OCI-LY7 (cell line): ENCODE results near the gene SRPK2. TPM values are rescaled to one million over a fixed set of nuclear protein-coding genes. Genes with fewer than 3 reads are reported as not detected.
"Not testable (repeated sequence)": the region's sequence is repeated elsewhere in the genome, so short reads cannot be mapped to it uniquely, and the experiment has no call there.

Source experiments
- BruUV-seq: library from RNA; stranded (reverse); fragments of 400-500 nt; replicated peaks from 2 replicates; lab custom pipeline; 2021; lab: Mats Ljungman, UMichigan
- CTCF ChIA-PET: fragments of 300-600 bp; sonication (Branson Sonifier 250); formaldehyde crosslinking; loops from one replicate; lab custom pipeline; 2022; ENCODE audit warnings: antibody characterized with exemption; ENCODE audit not compliant: unreplicated experiment; lab: Charles Lee
- POLR2A ChIA-PET: fragments of 300-600 bp; sonication (Branson Sonifier 250); formaldehyde crosslinking; loops from one replicate; lab custom pipeline; 2022; ENCODE audit warnings: antibody characterized with exemption; lab: Charles Lee
- DNase-seq: peaks from one replicate; pipeline ENCODE4 v3.0.0-alpha.2; 2015; ENCODE audit warnings: low spot score
- H2AFZ ChIP-seq: fragments of 200-600 bp; sonication (generic), shearing (Covaris generic); 2 replicates; pipeline ENCODE4 v1.6.1; 2014; ENCODE audit warnings: mild to moderate bottlenecking, antibody characterized with exemption, low read length, moderate library complexity
- H3K27ac ChIP-seq: fragments of 200-600 bp; sonication (generic); 2 replicates; pipeline ENCODE4 v1.5.1; 2014; ENCODE audit warnings: mixed run types, low read depth, mild to moderate bottlenecking, moderate library complexity, low read length, inconsistent platforms; ENCODE audit not compliant: poor library complexity, severe bottlenecking
- H3K36me3 ChIP-seq: fragments of 200-600 bp; sonication (generic); 2 replicates; pipeline ENCODE4 v1.6.1; 2014; ENCODE audit warnings: mild to moderate bottlenecking, antibody characterized with exemption, low read length, moderate library complexity, mixed read lengths; ENCODE audit not compliant: insufficient read depth
- H3K4me1 ChIP-seq: fragments of 200-600 bp; sonication (generic); 2 replicates; pipeline ENCODE4 v1.5.1; 2014; ENCODE audit warnings: mild to moderate bottlenecking, low read length; ENCODE audit not compliant: insufficient read depth, poor library complexity, severe bottlenecking
- H3K4me2 ChIP-seq: fragments of 200-600 bp; sonication (generic); 2 replicates; pipeline ENCODE4 v1.6.1; 2014; ENCODE audit warnings: mild to moderate bottlenecking, low read length
- H3K4me3 ChIP-seq: fragments of 200-600 bp; sonication (generic); 2 replicates; pipeline ENCODE4 v1.5.1; 2014; ENCODE audit warnings: mild to moderate bottlenecking, low read depth, low read length; ENCODE audit not compliant: poor library complexity, severe bottlenecking
- H3K79me2 ChIP-seq: fragments of 200-600 bp; sonication (generic); 2 replicates; pipeline ENCODE4 v1.6.1; 2016; ENCODE audit warnings: low read depth, mild to moderate bottlenecking, low read length, moderate library complexity, mixed read lengths; ENCODE audit not compliant: insufficient read depth
- H3K9me2 ChIP-seq: fragments of 200-600 bp; sonication (generic); 2 replicates; pipeline ENCODE4 v1.6.1; 2016; ENCODE audit warnings: mild to moderate bottlenecking, low read length, mixed read lengths; ENCODE audit not compliant: insufficient read depth
- H3K9me3 ChIP-seq: fragments of 200-600 bp; sonication (generic); 2 replicates; pipeline ENCODE4 v1.6.1; 2014; ENCODE audit warnings: mild to moderate bottlenecking, mixed run types, low read length, mixed read lengths
- H4K20me1 ChIP-seq: fragments of 200-600 bp; sonication (generic); 2 replicates; pipeline ENCODE4 v1.6.1; 2014; ENCODE audit warnings: mild to moderate bottlenecking, antibody characterized with exemption, low read length, moderate library complexity, mixed read lengths; ENCODE audit not compliant: insufficient read depth
- EZH2phosphoT487 ChIP-seq: fragments of 200-600 bp; sonication (generic); IDR thresholded peaks from 2 replicates; pipeline ENCODE4 v1.6.1; 2018; ENCODE audit warnings: low read depth, borderline replicate concordance, mild to moderate bottlenecking, mixed run types, antibody characterized with exemption, low read length, moderate library complexity, mixed read lengths
- intact Hi-C: fragments of 100-400 bp; cut with micrococcal nuclease; formaldehyde crosslinking; loops from one replicate; pipeline ENCODE4 v1.10.0; 2022; ENCODE audit not compliant: unreplicated experiment
- total RNA-seq, 2 experiments: library from RNA; depleted of rRNA in 1 of 2; stranded (reverse); fragments of >200 nt in 1 of 2; shearing (Covaris generic) in 1 of 2; gene quantifications; 2 replicates each; pipeline ENCODE4 v1.2.3, GENCODE V29; 2014 to 2022
- TF ChIP-seq, protein P1 (sequence below): fragments of 200-600 bp; sonication (generic); conservative IDR thresholded peaks from 2 replicates; pipeline ENCODE4 v1.5.1; 2014; ENCODE audit warnings: mild to moderate bottlenecking, antibody characterized with exemption, low read length, moderate library complexity, mixed read lengths

Gene SRPK2
- total RNA-seq, 2 experiments from 2014 or later: 22.1 to 26.8 TPM

- TF ChIP-seq, protein P1, sequence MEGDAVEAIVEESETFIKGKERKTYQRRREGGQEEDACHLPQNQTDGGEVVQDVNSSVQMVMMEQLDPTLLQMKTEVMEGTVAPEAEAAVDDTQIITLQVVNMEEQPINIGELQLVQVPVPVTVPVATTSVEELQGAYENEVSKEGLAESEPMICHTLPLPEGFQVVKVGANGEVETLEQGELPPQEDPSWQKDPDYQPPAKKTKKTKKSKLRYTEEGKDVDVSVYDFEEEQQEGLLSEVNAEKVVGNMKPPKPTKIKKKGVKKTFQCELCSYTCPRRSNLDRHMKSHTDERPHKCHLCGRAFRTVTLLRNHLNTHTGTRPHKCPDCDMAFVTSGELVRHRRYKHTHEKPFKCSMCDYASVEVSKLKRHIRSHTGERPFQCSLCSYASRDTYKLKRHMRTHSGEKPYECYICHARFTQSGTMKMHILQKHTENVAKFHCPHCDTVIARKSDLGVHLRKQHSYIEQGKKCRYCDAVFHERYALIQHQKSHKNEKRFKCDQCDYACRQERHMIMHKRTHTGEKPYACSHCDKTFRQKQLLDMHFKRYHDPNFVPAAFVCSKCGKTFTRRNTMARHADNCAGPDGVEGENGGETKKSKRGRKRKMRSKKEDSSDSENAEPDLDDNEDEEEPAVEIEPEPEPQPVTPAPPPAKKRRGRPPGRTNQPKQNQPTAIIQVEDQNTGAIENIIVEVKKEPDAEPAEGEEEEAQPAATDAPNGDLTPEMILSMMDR: no peak
- TF ChIP-seq EZH2phosphoT487: no peak
- Histone ChIP-seq H3K79me2 (no peaks in the 10 kb centered on the region), H3K27ac (no peak overlapping the region), H3K9me3 (no peaks in the 10 kb centered on the region), H2AFZ (no peak overlapping the region), H4K20me1 (no peaks in the 10 kb centered on the region), H3K36me3 (no peaks in the 10 kb centered on the region), H3K4me3 (no peak overlapping the region), H3K4me1 (no peaks in the 10 kb centered on the region), H3K9me2 (no peaks in the 10 kb centered on the region), H3K4me2 (no peak overlapping the region)
- POLR2A ChIA-PET: interaction anchor here (1.1 kb wide), 1 partner anchor 10 kb away, joined by 3 read pairs; no protein-coding TSS in a partner anchor
- DNase-seq: no peak
- no TSS peak for BruUV-seq
- CTCF ChIA-PET: no interaction called here
- intact Hi-C loops: no loop called here
Observed at GRCh38 chr7:105330526-105330925, 58.2 kb downstream of the SRPK2 start.

GRCh38 chr7:105327201-105327600, 61.5 kb downstream of the SRPK2 start:
- no peak for TF ChIP-seq EZH2phosphoT487
- TF ChIP-seq, protein P1: no peak
- DNase-seq: no peak
- H3K4me3 ChIP-seq: no peak overlapping the region
- H3K4me1 ChIP-seq: peaks cover 7% of the 10 kb centered on the region
- H4K20me1 ChIP-seq: no peaks in the 10 kb centered on the region
- no peaks in the 10 kb centered on the region for H3K36me3 ChIP-seq
- no peaks in the 10 kb centered on the region for H3K9me2 ChIP-seq
- intact Hi-C loops: no loop called here
- POLR2A ChIA-PET: no interaction called here
- H3K9me3 ChIP-seq: no peaks in the 10 kb centered on the region
- no peak overlapping the region for H3K27ac ChIP-seq
- peaks cover 7% of the 10 kb centered on the region; the same call in 1 of the 2 replicates for H3K79me2 ChIP-seq
- no peak overlapping the region for H2AFZ ChIP-seq
- CTCF ChIA-PET: no interaction called here
- H3K4me2 ChIP-seq: no peak overlapping the region
- no TSS peak for BruUV-seq

GRCh38 chr7:105325216-105325904, 63.4 kb downstream of the SRPK2 start:
- ChIA-PET CTCF (no interaction called here), POLR2A (interaction anchor here (1.3 kb wide), 1 partner anchor 11 kb away, joined by 7 read pairs; no protein-coding TSS in a partner anchor)
- Histone ChIP-seq H3K27ac (no peak overlapping the region), H3K79me2 (peaks cover 7% of the 10 kb centered on the region; the same call in 1 of the 2 replicates), H3K4me1 (peaks cover 7% of the 10 kb centered on the region), H3K9me3 (no peaks in the 10 kb centered on the region), H3K9me2 (no peaks in the 10 kb centered on the region), H3K4me3 (no peak overlapping the region), H3K36me3 (no peaks in the 10 kb centered on the region), H2AFZ (no peak overlapping the region), H4K20me1 (no peaks in the 10 kb centered on the region), H3K4me2 (no peak overlapping the region)
- TF ChIP-seq EZH2phosphoT487: no peak
- TF ChIP-seq, protein P1: no peak
- intact Hi-C loops: no loop called here
- no TSS peak for BruUV-seq
- peak; percentile 18 for DNase-seq

DNA sequence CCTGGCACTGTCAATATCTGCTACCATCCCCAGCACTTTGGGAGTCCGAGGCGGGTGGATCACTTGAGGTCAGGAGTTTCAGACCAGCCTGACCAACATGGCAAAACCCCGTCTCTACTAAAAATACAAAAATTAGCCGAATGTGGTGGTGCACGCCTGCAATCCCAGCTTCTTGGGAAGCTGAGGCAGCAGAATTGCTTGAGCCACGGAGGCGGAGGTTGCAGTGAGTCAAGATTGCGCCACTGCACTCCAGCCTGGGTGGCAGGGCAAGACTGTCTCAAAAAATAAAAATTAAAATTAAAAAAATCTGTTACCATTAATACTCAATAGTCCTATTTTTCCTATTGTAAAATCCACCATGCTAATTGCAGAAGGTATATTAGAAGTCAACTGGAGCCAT, 64.1 kb downstream of the SRPK2 start:
- H3K4me2 ChIP-seq, H3K9me2 ChIP-seq, DNase-seq, CTCF ChIA-PET, intact Hi-C loops, BruUV-seq, H3K27ac ChIP-seq, H4K20me1 ChIP-seq, H3K9me3 ChIP-seq, H3K4me3 ChIP-seq, H3K4me1 ChIP-seq, H2AFZ ChIP-seq, H3K36me3 ChIP-seq: not testable (repeated sequence)
- POLR2A ChIA-PET: interaction anchor here (1.3 kb wide), 1 partner anchor 10 kb away, joined by 7 read pairs; no protein-coding TSS in a partner anchor
- H3K79me2 ChIP-seq: peaks cover 14% of the 10 kb centered on the region; the same call in 1 of the 2 replicates
